Urinary bladder (tissue), 4 donors: Measurements from ENCODE around the gene IL1RL1. TPM values are rescaled to one million over a fixed set of nuclear protein-coding genes. Genes with fewer than 3 reads are reported as not detected.
A peak's percentile ranks its signal among the peaks of the same experiment; 100 is the strongest.

ENCODE experiments used
- DNase-seq: peaks from one replicate; pipeline ENCODE4 v3.0.0-alpha.2; 2015; ENCODE audit errors: extremely low spot score
- H3K27ac ChIP-seq: one replicate; pipeline ENCODE4 v1.5.1; 2013; ENCODE audit warnings: low read depth, mild to moderate bottlenecking, moderate library complexity
- H3K36me3 ChIP-seq: one replicate; pipeline ENCODE4 v1.6.1; 2013; ENCODE audit warnings: mild to moderate bottlenecking, moderate library complexity; ENCODE audit not compliant: insufficient read depth
- H3K4me1 ChIP-seq: one replicate; pipeline ENCODE4 v1.6.1; 2013; ENCODE audit warnings: mild to moderate bottlenecking, moderate library complexity; ENCODE audit not compliant: insufficient read depth
- H3K4me3 ChIP-seq: one replicate; pipeline ENCODE4 v1.5.1; 2013; ENCODE audit warnings: low read depth, low read length
- WGBS: extraction: QIAGEN DNeasy Blood & Tissue Kit; methylation state at CpG from one replicate; pipeline ENCODE4 v1.1.7; 2013; 5-methylcytosine and 5-hydroxymethylcytosine counted together
- polyA plus RNA-seq: library from polyadenylated mRNA; stranded (reverse); fragments of 200-250 nt; gene quantifications from one replicate; pipeline ENCODE4 v1.2.3, GENCODE V29; 2013
- total RNA-seq: library from RNA; depleted of rRNA; stranded (reverse); fragments of >200 nt; gene quantifications from one replicate; pipeline ENCODE4 v1.2.3, GENCODE V29; 2014
- donor health status: healthy with polysubstance abuse.
- donor health status: healthy.

Gene IL1RL1
- total and polyA plus RNA-seq, 2 donors, result 7.3 to 12.8 TPM

DNA sequence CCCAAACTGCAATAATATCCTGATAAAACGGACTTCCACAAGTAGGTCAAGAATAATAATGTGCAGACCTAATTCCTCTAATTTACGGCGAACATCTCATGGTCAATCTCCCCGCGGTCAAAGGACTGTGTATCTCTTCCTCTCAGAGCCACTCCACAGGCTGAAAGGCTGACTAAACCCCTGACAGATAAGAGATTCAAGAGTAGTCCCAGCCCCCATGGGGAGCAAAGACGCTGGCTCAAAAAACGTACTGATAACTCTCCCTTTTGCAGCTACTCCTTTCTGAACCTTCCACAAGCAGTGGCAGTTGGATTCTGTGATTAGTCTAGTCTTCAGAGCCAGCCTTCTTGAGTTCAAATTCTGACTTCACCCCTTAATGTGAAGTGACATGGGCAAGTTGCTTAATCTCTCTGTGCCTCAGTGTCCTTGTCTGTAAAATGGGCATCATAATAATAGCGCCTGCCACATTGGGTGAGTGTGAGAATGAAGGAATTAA lies 24.6 kb downstream of the IL1RL1 start:
- H3K4me3 ChIP-seq, result no peak overlapping the region
- H3K27ac ChIP-seq, result no peak overlapping the region
- no peak for DNase-seq
- WGBS, result 30% methylated on average over 8 of the region's 8 CpGs
- no peaks in the 10 kb centered on the region for H3K36me3 ChIP-seq
- H3K4me1 ChIP-seq, result no peaks in the 10 kb centered on the region

DNA sequence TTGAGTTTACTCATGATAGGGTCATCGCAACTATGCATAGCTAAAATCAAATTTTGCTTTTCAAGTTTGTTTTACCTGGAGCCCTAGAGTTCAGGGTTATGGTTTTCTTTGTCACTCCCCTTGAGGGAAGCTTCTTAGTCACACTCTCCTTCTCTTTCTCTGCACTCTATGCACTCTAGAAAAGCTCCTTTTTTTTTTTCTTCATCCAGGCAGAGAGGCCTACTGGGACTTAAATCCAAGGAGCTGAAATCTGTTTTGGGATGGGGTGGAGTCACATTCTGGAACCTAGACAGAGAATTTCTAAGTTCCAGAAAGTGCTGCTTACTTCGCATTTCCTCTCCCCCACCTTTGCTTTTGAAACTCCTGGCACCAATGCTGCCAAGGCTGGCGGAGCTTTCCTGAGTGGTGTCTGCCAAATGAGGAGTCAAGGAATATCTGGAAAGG lies 25.2 kb downstream of the IL1RL1 start:
- H3K36me3 ChIP-seq, result no peaks in the 10 kb centered on the region
- H3K4me1 ChIP-seq, result no peaks in the 10 kb centered on the region
- 76% methylated on average over 3 of the region's 3 CpGs for WGBS
- no peak overlapping the region for H3K27ac ChIP-seq
- no peak for DNase-seq
- no peak overlapping the region for H3K4me3 ChIP-seq

DNA sequence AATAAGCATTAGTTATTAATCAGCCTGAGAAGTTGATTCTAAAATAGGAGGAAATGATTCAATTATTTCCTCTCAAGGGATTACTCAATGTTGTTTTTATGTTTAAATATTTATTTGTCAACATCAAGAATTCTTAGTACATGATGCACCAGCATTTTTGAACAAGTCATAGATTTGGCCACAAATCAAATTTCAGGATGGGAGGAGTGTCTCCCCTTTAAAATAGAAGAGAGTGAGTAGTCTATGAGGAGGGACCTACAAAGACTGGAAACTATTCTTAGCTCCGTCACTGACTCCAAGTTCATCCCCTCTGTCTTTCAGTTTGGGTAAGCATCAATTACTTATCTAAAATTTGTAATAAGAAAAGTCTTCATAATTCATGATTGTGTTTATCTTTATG lies 25.6 kb downstream of the IL1RL1 start:
- H3K36me3 ChIP-seq, result no peaks in the 10 kb centered on the region
- H3K27ac ChIP-seq, result no peak overlapping the region
- 43% methylated on average over 1 of the region's 1 CpG for WGBS
- no peaks in the 10 kb centered on the region for H3K4me1 ChIP-seq
- DNase-seq, result no peak
- no peak overlapping the region for H3K4me3 ChIP-seq

DNA sequence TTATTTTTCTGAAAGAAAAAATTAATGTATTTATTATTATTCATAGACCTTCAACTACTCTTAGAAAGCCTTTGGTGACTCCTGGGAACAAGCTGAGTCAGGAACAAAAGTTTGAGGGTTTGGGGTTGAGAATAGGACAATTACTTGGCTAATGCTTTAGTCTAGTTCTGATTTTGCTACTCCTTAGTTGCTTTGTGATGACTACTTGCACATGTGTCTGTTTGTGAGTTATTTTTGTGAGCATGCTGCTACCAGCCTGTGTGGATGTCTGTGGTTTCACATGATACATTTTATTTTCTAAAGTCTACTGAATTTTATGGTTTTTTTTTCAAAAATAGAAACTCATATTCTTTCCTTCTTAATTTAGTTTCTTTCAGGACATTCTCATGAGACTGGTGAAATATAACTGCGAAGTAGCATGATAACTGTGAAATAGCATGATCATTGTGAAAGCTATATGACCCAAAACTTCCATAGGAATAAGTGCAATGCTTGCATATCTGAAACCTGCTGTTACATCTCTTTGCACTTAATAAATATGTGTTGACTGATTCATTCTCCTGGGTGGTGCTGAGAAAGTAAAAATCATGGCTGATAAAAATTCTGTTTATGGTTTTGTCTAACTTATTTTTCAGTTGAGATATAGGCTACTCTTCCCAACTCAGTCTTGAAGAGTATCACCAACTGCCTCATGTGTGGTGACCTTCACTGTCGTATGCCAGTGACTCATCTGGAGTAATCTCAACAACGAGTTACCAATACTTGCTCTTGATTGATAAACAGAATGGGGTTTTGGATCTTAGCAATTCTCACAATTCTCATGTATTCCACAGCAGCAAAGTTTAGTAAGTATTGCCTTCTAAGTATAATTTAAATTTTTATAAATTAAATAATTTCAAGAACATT lies 26.4 kb downstream of the IL1RL1 start:
- no peak overlapping the region for H3K4me3 ChIP-seq
- H3K27ac ChIP-seq, result no peak overlapping the region
- no peaks in the 10 kb centered on the region for H3K4me1 ChIP-seq
- no peak for DNase-seq
- WGBS, result 51% methylated on average over 3 of the region's 3 CpGs
- no peaks in the 10 kb centered on the region for H3K36me3 ChIP-seq

DNA sequence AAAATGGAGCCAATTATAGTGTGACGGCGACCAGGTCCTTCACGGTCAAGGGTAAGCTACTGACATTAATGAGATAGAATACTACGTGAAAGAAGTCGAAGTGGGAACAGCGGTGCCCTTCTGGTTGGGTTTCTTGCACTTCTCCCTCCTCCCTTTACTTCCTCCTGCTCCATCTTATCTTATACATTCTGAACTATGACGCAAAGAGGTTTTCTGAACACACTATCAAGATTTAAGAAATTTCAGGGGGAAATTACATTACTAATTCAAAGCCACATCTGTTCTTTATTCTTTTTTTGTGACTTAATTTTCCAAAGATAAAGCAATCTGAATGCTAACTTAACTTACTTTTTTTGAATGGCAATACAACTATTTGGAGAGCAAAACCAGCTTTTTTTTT lies 29.4 kb downstream of the IL1RL1 start:
- Histone ChIP-seq H3K27ac (no peak overlapping the region), H3K4me1 (no peaks in the 10 kb centered on the region), H3K36me3 (no peaks in the 10 kb centered on the region), H3K4me3 (no peak overlapping the region)
- DNase-seq, result no peak
- 83% methylated on average over 7 of the region's 7 CpGs for WGBS

DNA sequence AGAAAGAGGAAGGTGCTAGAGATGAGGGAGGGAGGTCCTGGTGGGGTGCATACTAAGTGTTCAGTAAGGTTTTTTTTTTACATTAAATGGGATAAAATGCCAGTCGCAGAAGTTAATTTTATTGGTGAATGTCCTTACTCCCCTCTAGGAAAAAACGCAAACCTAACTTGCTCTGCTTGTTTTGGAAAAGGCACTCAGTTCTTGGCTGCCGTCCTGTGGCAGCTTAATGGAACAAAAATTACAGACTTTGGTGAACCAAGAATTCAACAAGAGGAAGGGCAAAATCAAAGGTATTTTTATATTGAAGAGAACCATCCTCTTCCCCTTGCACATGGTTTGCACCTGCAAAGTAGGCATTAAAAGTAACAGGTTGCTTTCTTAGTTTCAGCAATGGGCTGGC lies 31.5 kb downstream of the IL1RL1 start:
- 27% methylated on average over 3 of the region's 3 CpGs for WGBS
- no peak overlapping the region for H3K27ac ChIP-seq
- DNase-seq, result no peak
- no peak overlapping the region for H3K4me3 ChIP-seq
- H3K4me1 ChIP-seq, result no peaks in the 10 kb centered on the region
- no peaks in the 10 kb centered on the region for H3K36me3 ChIP-seq

DNA sequence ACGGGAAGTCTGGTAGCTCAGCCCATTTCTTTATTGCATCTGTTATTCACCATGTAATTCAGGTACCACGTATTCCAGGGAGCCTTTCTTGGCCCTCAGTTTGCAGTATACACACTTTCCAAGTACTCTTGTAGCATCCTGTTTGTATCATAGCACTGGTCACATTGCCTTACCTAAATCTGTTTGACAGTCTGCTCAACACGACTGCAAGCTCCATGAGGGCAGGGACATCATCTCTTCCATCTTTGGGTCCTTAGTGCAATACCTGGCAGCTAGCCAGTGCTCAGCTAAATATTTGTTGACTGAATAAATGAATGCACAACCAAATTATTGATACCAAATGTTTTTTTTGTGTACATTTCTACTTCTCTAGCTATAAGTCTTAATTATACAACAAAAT lies 33.0 kb downstream of the IL1RL1 start:
- H3K4me1 ChIP-seq, result no peaks in the 10 kb centered on the region
- DNase-seq, result no peak
- no peaks in the 10 kb centered on the region for H3K36me3 ChIP-seq
- no peak overlapping the region for H3K4me3 ChIP-seq
- H3K27ac ChIP-seq, result no peak overlapping the region
- 93% methylated on average over 3 of the region's 3 CpGs for WGBS

DNA sequence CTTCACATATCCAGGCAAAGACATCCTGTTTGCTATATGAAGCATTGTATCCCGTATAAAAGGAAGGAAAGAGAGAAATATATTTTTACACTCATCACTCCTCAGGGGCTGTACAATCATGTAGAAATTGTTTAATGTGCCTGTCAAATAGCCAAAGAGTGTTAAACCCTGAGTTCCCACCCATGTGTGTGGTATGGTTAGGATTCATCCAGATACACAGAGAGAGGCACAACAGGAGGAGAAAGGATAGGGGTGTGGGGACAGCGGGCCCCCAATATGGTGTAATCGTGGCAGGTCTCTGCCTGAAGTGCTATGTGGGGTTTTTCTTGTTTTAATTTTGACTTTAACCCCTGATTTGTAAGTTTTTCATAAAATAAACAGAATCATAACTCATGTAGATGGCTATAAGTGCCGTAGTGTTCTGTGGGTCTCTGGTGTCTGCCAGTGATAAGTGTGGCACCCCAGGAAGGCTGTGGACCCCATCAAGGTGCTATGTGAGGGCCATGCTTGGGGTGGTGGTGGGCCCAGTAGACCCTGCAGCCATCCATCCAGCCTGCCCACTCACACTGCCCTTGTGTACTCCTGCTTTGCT lies 34.1 kb downstream of the IL1RL1 start:
- Histone ChIP-seq H3K27ac (no peak overlapping the region), H3K4me3 (no peak overlapping the region), H3K36me3 (no peaks in the 10 kb centered on the region), H3K4me1 (no peaks in the 10 kb centered on the region)
- 81% methylated on average over 4 of the region's 4 CpGs for WGBS
- DNase-seq, result no peak

DNA sequence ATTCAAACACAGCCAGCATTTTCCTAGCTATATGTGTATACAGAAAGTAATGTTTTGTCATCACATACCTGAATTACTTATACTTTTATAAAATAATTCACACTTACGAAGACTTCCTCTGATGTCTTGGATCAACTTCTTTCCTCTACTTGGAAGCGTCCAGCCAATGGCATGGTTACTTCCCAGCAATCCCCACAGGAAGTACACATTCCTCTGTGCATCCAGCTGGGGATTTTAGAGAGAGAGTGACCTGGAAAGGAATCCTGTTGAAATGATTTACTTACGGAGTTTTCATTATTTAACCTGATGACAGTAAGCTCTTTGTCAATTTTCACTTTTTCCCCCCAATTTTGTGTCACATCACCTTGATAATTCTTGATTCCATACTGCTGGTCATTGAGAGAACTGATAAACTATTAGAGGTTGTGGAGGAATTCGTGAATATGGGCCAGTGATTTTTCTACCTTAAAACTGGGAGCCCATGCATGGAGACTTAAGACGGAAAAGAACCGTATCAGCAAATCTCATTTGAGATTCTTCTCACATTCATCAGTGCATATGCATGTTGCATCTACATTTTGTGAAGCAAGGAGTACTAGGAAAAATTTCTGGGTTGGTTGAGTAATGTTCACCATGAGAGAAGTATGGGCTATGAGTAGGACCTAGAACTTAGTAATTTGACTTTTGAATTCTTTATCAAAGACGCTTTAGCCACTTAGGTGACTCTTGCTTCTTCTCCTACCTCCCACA lies 35.2 kb downstream of the IL1RL1 start:
- Histone ChIP-seq H3K4me1 (no peaks in the 10 kb centered on the region), H3K27ac (no peak overlapping the region), H3K36me3 (no peaks in the 10 kb centered on the region), H3K4me3 (no peak overlapping the region)
- DNase-seq, result no peak
- WGBS, result 85% methylated on average over 7 of the region's 7 CpGs

DNA sequence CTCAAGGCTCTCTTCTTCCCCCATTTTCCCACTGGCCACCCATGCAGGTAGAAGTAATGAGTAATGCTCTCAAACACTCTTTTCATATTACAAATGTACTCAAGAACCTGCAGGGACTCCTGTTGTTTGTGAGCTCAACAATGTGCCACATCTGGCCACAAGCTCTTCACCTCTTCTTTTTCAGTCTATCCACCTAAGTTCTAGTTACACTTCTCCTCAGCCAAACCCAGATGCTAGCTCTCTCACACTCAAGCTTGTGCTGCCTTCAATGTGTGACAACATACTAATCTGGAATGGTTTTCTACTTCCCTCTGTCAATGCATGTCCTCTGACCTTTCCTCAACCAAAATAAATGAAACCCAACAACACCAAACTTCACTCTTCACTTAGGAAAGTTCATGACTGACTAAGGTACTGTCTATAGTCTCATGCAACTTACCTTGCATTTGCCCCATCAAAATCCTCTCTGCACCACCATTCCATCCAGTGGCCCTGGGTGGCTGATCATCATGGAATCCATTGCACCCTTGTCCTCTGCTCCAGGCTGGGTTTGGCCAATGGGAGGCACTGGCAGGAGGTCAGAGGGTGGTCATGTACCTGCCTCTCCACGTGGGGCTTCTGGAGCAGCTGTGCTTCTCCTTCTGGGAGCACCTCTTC lies 38.9 kb downstream of the IL1RL1 start:
- no peak overlapping the region for H3K4me3 ChIP-seq
- WGBS, result 36% methylated on average over 1 of the region's 1 CpG
- no peaks in the 10 kb centered on the region for H3K36me3 ChIP-seq
- no peak overlapping the region for H3K27ac ChIP-seq
- DNase-seq, result no peak
- H3K4me1 ChIP-seq, result no peaks in the 10 kb centered on the region

DNA sequence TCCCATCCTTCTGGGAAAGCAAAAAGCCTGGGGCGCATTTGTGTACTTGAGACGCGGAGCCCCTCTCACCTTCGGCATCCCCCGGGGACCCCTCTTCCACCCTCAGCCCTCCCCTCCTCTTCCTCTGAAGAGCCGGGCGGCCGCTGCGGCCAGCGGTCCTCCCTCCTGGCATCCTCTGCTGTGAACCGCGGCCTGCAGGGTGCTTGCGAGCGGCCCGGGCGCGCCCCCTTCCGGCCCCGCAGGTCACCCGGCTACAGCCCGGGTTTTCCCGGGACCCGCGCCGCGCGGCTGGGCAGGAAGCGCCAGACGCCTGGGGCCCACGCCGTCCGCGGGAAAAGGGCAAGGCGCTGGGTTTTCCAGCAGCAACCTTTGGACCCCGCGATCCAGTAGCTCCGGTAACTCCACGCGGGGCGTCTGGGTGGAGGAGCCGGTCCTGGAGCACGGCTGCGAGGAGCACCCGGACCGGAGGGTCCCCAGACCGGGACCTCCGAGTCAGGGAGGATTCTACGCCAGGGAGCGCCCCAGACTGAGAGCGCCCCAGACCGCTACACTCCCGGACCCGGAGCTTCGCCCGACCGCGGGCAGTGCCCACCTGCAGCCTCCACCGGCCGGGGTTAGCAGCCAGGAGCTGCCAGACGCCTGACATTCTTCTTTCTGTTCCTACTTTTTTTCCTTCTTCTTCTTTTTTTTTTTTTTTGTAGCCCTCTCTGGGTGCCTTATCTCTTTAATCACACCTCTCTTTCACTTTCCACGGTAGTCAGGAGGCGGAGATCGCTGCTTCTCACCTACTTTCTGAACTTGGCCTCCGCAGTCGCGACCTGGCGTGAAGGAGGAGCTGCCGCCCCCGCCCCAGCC lies 44.4 kb downstream of the IL1RL1 start, which contains the start of gene IL18R1:
IL18R1 (plus strand) TSS at position 271 of the 855 bp plus-strand sequence. CDS start 6,865 bp downstream, outside the sequence.
- no peaks in the 10 kb centered on the region for H3K4me1 ChIP-seq
- peak within 1 kb of the TSS; percentile 44 for H3K27ac ChIP-seq
- peak within 1 kb of the TSS; percentile 54 for H3K4me3 ChIP-seq
- DNase-seq, result peak; percentile 14
- no peaks in the 10 kb centered on the region for H3K36me3 ChIP-seq
- 4% methylated on average over 69 of the region's 69 CpGs for whole genome bisulfite sequencing

DNA sequence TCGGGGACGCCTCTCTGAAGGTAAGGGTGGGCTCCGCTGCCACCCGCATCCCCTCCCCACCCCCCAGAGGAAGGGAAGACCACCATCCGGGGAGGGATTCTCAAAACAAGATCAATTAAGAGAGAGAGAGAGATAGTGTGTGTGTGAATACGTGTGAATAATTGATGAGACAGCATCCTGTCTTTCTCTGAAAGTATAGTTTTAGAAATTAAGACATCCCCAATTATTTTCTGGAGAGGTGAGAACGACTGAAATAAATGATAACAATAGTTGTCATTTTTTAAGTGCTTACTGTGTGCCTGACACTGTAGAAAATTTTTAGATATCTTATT lies 45.0 kb downstream of the IL1RL1 start:
- Histone ChIP-seq H3K36me3 (no peaks in the 10 kb centered on the region), H3K4me3 (peak overlapping the region; percentile 54), H3K27ac (no peak overlapping the region), H3K4me1 (no peaks in the 10 kb centered on the region)
- WGBS, result 29% methylated on average over 7 of the region's 7 CpGs
- DNase-seq, result no peak
